Measurements from ENCODE around the gene CDH22.

The CDH22 gene

GRCh38 chr20:46160661-46161060, 147.6 kb downstream of the CDH22 start:
- DNase-seq, result no peak

DNA sequence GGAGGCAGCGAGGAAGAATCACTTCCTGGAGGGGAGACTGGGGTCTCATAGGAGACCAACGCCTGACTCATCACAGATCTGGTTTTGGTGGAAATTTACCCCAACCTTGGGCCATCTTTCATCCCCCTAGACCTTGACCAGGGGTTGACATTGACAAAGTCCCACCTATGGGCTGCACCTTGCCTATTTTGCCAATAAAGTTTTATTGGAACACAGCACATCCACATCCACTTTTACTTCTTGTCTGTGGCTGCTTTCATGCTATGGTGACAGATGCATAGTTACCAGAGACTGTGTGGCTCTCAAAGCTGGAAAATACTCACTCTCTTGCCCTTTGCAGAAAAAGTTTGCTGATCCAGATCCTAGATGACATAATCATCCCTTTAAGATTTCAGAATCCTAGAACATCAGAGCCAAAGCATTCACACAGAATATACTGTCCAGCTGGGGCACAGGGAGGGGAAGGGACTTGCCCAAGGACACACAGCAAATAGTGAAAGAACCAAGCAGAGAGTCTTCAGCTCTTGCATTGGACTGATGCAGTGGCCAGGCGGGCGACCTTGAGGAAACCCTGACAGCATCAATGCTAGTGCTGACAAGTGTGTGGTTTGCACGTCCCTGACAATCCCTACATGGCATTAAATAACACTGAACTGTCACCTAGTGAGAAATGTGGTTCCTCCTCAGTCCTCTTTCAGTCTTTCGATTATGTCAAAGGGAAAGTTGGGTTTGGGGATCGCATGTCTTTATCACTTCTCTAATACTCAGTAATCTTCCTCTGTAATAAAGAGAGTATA, 149.0 kb downstream of the CDH22 start:
- no peak for DNase-seq

GRCh38 chr20:46158476-46158987, 149.8 kb downstream of the CDH22 start:
- DNase-seq, result no peak

DNA sequence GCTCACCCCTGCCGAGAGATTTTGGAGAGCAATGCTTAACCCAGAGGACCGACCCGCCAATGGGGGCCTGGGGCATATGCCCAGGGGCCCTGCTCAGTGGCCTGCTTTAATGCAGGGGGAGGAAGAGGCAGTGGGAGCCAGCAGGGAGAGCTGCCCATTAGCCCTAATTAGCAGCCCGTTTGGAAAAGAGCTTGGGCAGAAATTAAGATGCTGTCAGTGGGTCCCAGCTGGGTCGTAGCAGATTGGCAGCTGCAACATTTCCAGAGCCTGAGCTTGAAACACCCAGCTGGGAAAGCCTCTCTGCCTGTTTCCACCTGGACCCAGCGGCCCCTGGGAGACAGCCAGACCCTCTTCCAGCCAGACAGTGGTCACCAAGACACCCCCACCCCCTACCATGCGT, 150.7 kb downstream of the CDH22 start:
- DNase-seq, result no peak

GRCh38 chr20:46157076-46157592, 151.2 kb downstream of the CDH22 start:
- no peak for DNase-seq

DNA sequence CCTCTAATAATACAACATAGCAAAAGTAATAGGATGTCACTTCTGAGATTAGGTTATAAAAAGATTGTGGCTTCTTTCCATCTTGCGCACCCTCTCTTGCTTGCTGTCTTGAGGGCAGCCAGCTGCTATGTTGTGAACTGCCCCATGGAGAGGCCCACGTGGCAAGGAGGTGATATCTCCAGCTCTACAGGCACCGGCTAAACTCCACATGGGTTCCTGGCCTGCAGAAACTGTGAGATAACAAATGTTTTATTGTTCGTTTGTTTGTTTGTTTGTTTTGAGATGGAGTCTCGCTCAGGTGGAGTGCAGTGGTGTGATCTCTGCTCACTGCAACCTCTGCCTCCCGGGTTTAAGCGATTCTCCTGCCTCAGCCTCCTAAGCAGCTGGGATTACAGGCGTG, 152.2 kb downstream of the CDH22 start:
- DNase-seq, result no peak

DNA sequence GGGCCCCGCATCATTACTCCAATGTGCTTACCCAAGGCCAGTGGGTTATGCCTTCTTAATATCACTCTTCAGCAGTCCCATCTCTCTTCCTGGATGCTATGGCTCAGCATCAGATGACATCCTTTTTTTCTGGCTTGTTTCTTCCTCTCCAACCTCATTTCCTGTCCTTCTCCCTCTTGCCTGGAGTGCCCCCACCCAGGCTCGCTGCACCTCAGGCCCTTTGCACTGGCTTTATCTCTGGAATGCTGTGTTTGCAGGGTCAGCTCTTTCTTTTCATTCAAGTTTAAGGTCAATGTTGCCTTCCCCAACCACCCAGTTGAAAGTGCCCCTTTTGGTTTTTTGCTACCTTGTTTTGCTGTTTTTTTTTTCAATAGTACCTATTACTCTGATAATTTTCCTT, 153.5 kb downstream of the CDH22 start:
- no peak for DNase-seq

DNA sequence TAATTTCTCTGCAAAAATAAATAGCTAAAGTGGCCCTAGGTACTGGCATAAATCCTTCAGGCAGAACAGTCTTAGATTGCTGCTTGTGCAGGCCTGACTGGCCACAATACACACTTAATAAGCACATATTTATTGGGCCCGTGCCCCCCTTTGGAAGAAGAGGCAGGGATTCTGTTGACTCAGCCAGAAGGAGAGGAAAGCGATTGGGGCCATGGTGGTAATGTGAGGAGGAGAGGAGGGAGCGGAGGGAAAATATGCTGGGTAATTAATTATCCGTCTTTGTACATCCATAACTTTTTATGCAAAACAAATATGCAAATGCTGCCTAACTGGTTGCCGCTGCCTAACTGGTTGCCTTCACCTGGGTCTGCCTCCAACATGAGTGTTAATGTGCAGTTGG, 154.0 kb downstream of the CDH22 start:
- no peak for DNase-seq

DNA sequence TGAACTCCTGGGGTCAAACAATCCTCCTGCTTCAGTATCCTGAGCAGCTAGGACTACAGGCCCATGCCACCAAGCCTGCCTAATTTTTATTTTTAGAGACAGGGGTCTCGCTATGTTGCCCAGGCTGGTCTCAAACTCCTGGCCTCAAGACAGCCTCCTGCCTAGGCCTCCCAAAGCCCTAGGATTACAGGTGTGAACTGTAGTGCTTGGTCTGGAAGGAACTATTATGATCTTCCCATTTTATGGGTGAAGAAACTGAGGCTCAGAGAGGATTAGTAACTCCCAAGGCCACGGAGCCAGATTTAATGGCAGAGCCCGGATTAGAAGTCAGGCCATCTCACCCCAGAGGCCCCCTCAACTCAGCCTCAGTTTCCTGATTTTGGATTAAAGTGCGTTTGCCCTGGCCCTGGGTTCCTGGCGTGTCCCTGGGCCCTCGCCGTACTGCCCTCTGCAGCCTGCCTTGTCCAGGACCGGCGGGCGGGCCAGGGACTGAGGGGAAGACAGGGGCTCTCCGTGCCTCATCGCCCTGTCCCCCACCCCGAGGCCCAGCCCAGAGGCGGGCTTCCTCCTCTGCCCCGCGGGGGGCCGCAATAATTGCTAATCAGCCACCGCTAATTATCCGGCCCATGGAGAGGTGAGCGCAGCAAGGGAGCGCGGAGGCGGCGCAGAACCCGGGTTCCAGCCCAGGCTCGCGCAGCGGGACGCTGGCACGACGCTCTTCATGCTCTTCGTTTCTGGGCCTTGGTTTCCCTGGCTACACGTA, 155.3 kb downstream of the CDH22 start:
- DNase-seq, result no peak

DNA sequence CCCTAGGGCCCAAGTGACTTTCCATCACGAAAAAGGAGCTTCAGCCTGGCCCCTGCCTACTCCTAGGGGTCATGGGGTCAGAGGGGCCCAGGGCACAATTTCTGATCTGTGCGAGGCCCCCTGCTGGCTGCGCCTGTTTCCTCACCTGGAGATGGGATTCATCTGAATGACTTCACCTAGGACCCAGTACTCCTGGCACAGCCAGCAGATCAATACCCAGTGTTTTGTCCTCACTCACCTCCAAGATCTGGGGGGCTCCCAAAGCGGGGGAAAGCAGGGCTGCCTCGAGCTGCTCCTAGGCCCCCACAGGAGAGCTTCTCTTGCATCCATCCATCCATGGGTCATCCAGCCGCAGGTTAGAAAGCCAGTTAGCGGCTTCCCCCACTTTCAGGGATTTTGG, 156.4 kb downstream of the CDH22 start:
- no peak for DNase-seq

GRCh38 chr20:46150943-46151342, 157.4 kb downstream of the CDH22 start:
- no peak for DNase-seq

GRCh38 chr20:46148313-46149208, 159.7 kb downstream of the CDH22 start:
- DNase-seq, result no peak

DNA sequence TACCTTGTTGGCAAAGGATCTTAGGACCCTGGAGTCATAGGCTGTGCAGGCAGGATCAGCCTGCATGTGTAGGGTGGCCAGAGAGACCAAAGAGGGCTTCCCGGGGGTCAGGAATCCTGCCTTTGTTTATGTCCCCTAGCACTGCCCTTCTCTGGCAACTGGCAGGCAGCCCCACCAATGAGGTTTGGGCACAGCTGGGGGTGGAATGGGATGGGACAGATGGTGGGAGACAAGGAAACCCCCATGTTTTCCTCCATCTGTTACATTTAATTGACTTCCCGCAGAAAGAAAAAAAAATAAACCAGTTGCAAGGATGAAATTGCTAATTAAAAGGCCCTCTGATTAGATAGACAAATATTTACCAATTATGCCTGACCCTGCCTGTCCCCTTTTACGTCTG, 162.6 kb downstream of the CDH22 start:
- no peak for DNase-seq

DNA sequence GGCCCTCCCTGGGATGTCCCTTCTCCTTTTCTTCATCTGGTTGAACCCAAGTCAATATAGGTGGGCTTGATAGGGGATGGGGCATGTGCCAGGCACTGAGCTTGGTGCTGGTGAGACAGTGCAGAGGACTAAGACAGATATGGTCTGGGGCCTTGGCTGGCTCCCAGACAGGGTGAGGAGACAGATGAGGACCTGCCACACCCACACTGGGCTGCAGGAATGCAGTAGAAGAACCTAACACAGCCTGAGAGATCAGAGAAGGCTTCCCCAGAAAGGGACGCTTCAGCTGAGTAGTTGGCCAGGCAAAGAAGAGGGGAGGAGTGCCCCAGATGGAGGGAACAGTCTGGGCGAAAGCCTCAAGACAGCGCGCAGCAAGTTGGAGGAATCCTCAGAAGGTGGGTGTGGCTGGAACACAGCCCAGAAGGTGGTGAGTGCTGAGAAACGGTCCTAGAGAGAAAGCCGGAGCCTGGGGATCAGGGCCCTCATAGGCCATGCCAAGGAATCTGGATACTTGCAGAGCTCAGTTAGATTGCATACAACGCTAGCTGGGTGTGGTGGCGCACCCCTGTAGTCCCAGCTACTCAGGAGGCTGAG, 163.8 kb downstream of the CDH22 start:
- DNase-seq, result no peak

GRCh38 chr20:46142124-46142523, 166.2 kb downstream of the CDH22 start:
- no peak for DNase-seq

DNA sequence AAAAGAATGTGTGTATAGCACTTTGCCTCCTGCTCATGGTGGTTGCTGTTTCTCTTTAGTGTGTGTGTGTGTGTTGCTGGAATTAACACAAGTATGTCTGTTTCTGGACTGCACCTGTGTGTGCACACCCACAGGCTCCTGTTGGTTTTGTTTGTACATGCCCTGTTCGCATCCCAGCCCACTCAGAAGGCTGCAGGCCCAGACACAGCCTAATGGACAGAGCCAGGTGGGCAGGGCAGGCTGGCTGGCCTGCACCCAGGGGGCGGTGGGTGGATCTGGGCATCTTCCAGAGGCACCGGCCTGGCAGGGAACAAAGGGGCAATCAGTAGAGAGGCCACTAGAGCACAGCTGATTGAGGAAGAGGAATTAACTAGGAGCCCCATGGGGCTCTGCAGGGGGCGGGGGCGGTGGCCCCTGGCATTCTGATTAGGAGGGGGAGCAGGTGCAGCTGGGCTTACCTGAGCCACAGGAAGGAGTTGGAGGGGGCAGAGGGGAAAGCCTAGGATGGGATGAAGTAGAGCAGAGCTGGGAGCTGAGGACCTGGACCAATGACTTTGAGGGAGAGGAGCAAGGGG, 168.3 kb downstream of the CDH22 start:
- no peak for DNase-seq

DNA sequence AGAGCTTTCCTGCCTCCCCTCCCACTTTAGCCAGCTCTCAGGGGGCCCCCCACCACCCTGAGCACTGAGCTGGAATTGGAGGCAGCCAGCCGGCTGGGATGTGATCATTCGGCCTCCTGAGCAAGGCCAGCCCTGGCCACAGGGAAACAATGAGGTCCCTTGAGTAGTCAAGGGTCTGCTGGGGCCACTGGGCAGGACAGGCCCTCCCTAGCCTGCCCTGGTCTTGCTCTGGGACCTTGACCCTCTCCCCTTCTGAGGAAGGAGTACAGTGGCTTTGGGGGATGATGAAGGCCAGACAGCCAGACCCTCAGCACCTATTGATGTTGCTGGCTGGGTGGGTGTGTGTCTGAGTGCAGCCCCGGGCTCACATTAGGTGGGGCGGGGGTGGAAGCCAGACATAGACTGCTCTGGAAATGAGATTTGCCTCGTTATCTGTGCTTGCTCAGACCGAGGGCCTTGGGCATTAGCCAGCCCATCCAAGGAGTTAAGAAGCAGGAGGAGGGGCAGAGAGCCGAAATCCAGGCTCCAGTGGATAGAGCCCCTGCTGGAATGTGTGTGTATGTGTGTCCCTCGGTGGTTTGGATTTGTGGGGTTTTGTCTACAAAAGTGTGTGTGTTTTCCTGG, 168.9 kb downstream of the CDH22 start:
- DNase-seq, result no peak

DNA sequence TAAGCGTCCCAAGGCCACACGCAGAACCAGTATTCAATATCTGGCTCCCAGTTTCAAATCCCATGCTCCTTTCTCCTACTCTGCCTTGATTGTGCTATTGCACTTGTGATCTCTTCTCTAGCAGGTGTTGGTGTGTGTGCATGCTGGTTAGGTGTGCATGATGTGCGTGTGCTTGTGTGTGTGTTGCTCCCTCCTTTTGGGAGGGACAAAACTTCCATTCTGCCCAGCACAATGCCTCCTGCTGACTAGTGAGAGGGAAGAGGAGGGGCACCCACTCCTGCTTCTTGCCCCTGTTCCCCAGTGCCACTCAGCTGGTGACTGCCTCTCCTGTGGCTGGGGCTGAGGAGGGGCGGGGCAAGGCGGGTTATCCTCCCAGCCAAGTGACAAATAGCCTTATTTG, 170.5 kb downstream of the CDH22 start:
- DNase-seq, result no peak

DNA sequence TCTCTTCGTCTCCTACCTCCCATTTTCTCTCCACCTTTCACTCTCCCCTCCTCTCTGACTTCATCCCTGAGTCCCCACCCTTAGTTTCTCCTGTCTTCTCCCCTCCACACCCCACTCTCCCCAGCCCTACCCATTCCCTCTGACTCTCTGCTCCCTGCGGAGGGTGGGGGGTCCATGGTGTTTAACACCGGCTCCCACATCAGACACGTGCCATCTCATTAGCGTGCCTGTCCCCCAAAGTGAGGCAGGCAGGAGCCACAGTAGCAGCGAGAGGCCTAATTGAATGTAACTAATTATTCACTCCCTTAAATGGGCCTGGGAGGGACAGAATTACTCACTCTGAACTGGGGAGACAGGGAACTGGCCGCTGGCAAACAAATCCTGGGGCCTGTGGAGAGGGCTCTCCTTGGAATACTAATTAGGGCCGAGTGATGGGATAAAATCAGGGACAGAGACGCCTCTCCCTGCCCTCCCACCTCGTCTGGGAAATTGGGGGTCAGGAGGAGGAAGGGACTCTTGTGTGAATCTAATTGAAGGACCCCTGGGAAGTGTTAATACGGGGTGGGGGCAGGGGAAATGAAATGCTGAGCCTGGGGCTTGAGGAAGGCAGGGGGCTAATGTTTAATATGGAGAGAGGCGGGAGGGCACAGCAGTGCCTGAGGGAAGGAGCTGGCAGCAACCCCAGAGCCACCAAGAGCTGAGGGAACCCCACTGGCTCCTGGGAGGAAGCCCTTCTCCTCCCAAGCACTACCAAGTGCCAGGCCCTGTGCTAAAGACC, 172.3 kb downstream of the CDH22 start:
- DNase-seq, result no peak

DNA sequence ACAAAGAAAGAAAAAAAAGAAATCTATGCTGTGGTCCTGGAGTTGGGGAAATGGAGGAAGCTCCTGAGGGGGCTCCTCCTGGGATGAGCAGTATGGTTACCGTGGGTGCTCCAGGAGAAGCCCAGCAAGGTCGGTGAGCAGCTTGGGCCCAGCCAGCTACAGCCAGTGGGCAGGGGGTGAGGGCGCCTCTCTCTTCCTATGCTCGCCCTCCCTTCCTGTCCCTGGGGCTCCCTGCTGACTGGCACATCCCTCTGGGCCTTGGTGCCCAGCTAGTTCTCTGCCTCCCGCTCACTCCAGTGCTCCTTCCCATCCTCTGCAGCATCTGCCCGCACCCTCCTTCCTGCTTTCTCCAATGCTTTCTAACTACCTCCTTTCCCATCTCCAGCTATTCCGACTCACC, 173.6 kb downstream of the CDH22 start:
- DNase-seq, result no peak

Data from cortex of kidney (tissue), 1 donor.